Trophoblast cell (in vitro differentiated cells and primary cell): ENCODE measurements around the gene CPED1.

Source experiments
- DNase-seq, 2 donors: peaks; one replicate each; pipeline ENCODE4 v3.0.0-alpha.2; 2016
- H2AFZ ChIP-seq: 2 replicates; pipeline ENCODE4 v1.6.1; 2013; ENCODE audit warnings: low read length, moderate library complexity, mild to moderate bottlenecking; ENCODE audit not compliant: insufficient read depth, poor library complexity
- H2AK5ac ChIP-seq: 2 replicates; pipeline ENCODE4 v1.6.1; 2013; ENCODE audit warnings: mild to moderate bottlenecking, low read length
- H2BK120ac ChIP-seq: 2 replicates; pipeline ENCODE4 v1.6.1; 2013; ENCODE audit warnings: low read length, mild to moderate bottlenecking, moderate library complexity; ENCODE audit not compliant: insufficient read depth, poor library complexity
- H2BK12ac ChIP-seq: 2 replicates; pipeline ENCODE4 v1.6.1; 2013; ENCODE audit warnings: mild to moderate bottlenecking, low read length, moderate library complexity
- H2BK5ac ChIP-seq: 2 replicates; pipeline ENCODE4 v1.6.1; 2013; ENCODE audit warnings: low read length, low read depth, moderate library complexity, mild to moderate bottlenecking; ENCODE audit not compliant: poor library complexity
- H3K14ac ChIP-seq: 2 replicates; pipeline ENCODE4 v1.6.1; 2013; ENCODE audit warnings: mild to moderate bottlenecking, low read length
- H3K18ac ChIP-seq: 2 replicates; pipeline ENCODE4 v1.6.1; 2013; ENCODE audit warnings: mild to moderate bottlenecking, low read length
- H3K23ac ChIP-seq: 2 replicates; pipeline ENCODE4 v1.6.1; 2013; ENCODE audit warnings: low read length
- H3K27ac ChIP-seq: 2 replicates; pipeline ENCODE4 v1.5.1; 2013; ENCODE audit warnings: low read depth, mild to moderate bottlenecking, inconsistent platforms, low read length, moderate library complexity
- H3K27me3 ChIP-seq: 2 replicates; pipeline ENCODE4 v1.6.1; 2013; ENCODE audit warnings: inconsistent platforms, mild to moderate bottlenecking, low read length, moderate library complexity; ENCODE audit not compliant: insufficient read depth
- H3K36me3 ChIP-seq, 2 experiments: 1 replicate in 1 of 2; 2 replicates in 1 of 2; pipeline ENCODE4 v1.6.1; 2013; ENCODE audit warnings: low read length in 2 of 2, mild to moderate bottlenecking in 2 of 2, moderate library complexity in 1 of 2; ENCODE audit not compliant: insufficient read depth in 2 of 2, control insufficient read depth in 1 of 2
- H3K4ac ChIP-seq: 2 replicates; pipeline ENCODE4 v1.6.1; 2013; ENCODE audit warnings: low read depth, mild to moderate bottlenecking, low read length, moderate library complexity
- H3K4me1 ChIP-seq, 2 experiments: 1 replicate in 1 of 2; 2 replicates in 1 of 2; pipeline ENCODE4 v1.6.1; 2013; ENCODE audit warnings: low read length in 2 of 2, mild to moderate bottlenecking in 2 of 2, moderate library complexity in 1 of 2; ENCODE audit not compliant: insufficient read depth in 2 of 2, control insufficient read depth in 1 of 2
- H3K4me2 ChIP-seq: 2 replicates; pipeline ENCODE4 v1.6.1; 2013; ENCODE audit warnings: inconsistent platforms, mild to moderate bottlenecking, low read length, moderate library complexity
- H3K4me3 ChIP-seq: 2 replicates; pipeline ENCODE4 v1.5.1; 2013; ENCODE audit warnings: mild to moderate bottlenecking, low read depth, low read length, inconsistent platforms
- H3K79me1 ChIP-seq: one replicate; pipeline ENCODE4 v1.6.1; 2013; ENCODE audit warnings: low read length
- H3K79me2 ChIP-seq: 2 replicates; pipeline ENCODE4 v1.6.1; 2013; ENCODE audit warnings: low read length, mild to moderate bottlenecking; ENCODE audit not compliant: control insufficient read depth, insufficient read depth, poor library complexity
- H3K9ac ChIP-seq: 2 replicates; pipeline ENCODE4 v1.6.1; 2013; ENCODE audit warnings: mild to moderate bottlenecking, low read length
- H3K9me3 ChIP-seq: 2 replicates; pipeline ENCODE4 v1.6.1; 2013; ENCODE audit warnings: low read depth, mild to moderate bottlenecking, control low read depth, inconsistent platforms, low read length; ENCODE audit not compliant: insufficient read depth
- H4K12ac ChIP-seq: 2 replicates; pipeline ENCODE4 v1.6.1; 2013; ENCODE audit warnings: low read depth, mild to moderate bottlenecking, low read length, moderate library complexity
- H4K8ac ChIP-seq: 2 replicates; pipeline ENCODE4 v1.6.1; 2013; ENCODE audit warnings: low read depth, mild to moderate bottlenecking, low read length, moderate library complexity
- H4K91ac ChIP-seq: one replicate; pipeline ENCODE4 v1.6.1; 2013; ENCODE audit warnings: low read depth, mild to moderate bottlenecking, low read length, moderate library complexity
- WGBS: extraction: QIAGEN DNeasy Blood & Tissue Kit; methylation state at CpG from one replicate; pipeline ENCODE4 v1.1.7; 2013; ENCODE audit warnings: missing lambda C conversion rate; ENCODE audit not compliant: insufficient read length, insufficient coverage; ENCODE audit errors: extremely low coverage; 5-methylcytosine and 5-hydroxymethylcytosine counted together

Gene CPED1

DNA sequence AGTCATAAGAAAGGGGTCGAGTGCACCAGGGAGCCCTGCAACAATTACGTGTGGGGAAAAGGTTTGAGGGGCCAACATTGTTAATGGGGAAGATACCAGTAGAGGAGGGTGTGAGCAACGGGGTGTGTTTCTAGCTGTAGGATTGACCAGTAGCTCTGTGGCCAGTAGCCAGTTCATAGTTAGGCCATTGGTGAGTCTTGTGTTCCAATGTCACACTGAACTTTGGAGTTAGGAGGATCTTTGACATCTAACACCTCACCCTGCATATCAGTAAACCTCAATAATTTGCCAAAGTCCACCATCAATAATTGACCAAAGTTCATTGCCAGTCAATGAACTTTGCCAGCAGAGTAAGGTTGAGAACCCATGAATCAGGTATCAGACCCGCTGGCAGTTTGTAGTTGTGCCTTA, 168.8 kb downstream of the CPED1 start:
- no peaks in the 10 kb centered on the region for H3K27me3 ChIP-seq
- H3K14ac ChIP-seq: no peak overlapping the region
- WGBS: no CpG with 5 or more reads among the region's 4 CpGs
- H3K79me1 ChIP-seq: no peaks in the 10 kb centered on the region
- no peak overlapping the region for H3K4me3 ChIP-seq
- H3K4me1 ChIP-seq: no peaks in the 10 kb centered on the region
- H3K4me2 ChIP-seq: no peak overlapping the region
- no peaks in the 10 kb centered on the region for H3K79me2 ChIP-seq
- H3K4ac ChIP-seq: no peak overlapping the region
- H3K9me3 ChIP-seq: no peaks in the 10 kb centered on the region
- no peak overlapping the region for H2BK5ac ChIP-seq
- H4K91ac ChIP-seq: no peak overlapping the region
- no peak overlapping the region for H3K23ac ChIP-seq
- H3K18ac ChIP-seq: no peak overlapping the region
- no peak overlapping the region for H2AK5ac ChIP-seq
- H3K36me3 ChIP-seq: no peaks in the 10 kb centered on the region
- H2AFZ ChIP-seq: no peak overlapping the region
- no peak overlapping the region for H4K8ac ChIP-seq
- no peak for DNase-seq
- H2BK120ac ChIP-seq: no peak overlapping the region
- H3K9ac ChIP-seq: no peak overlapping the region
- H3K27ac ChIP-seq: no peak overlapping the region
- no peak overlapping the region for H2BK12ac ChIP-seq
- H4K12ac ChIP-seq: no peak overlapping the region

DNA sequence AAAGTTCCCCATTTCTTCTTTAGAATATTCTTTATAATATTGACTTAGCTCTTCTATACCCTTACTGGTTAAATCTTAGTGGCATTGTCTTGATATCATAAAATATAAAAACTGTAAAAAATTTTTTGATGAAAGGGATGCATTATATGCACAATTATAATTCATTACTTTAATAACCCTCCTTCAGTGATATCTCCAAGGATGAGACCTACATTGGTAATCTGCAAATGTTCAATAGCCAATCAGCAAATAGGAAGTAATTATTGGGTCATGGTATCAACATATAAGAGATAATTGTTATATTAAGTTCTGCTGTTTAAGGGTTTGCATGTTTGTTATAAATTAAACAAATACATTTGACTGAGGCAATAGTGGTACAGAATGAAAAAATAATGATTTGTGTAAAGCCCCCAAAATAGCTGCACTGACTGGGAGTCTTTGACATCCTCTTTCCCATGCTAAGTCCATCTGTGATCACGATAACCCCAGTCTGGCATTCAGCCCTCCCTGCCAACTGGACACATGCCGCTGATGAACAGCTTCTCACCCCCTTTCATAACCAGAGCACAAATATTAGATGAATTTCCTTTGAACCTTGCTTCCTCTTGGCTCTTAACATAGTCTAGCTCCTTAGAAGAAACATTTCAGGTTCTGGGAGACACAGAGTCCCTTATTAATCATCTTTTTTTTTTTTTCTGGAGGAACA, 169.5 kb downstream of the CPED1 start:
- Histone ChIP-seq H3K27ac (no peak overlapping the region), H2AFZ (no peak overlapping the region), H3K14ac (no peak overlapping the region), H3K36me3 (no peaks in the 10 kb centered on the region), H2BK12ac (no peak overlapping the region), H3K27me3 (no peaks in the 10 kb centered on the region), H3K18ac (no peak overlapping the region), H3K23ac (no peak overlapping the region), H3K4ac (no peak overlapping the region), H4K91ac (no peak overlapping the region), H4K8ac (no peak overlapping the region), H3K9me3 (no peaks in the 10 kb centered on the region), H3K9ac (no peak overlapping the region), H3K4me2 (no peak overlapping the region), H3K79me2 (no peaks in the 10 kb centered on the region), H2AK5ac (no peak overlapping the region), H3K79me1 (no peaks in the 10 kb centered on the region), H3K4me3 (no peak overlapping the region), H2BK120ac (no peak overlapping the region), H2BK5ac (no peak overlapping the region), H4K12ac (no peak overlapping the region), H3K4me1 (no peaks in the 10 kb centered on the region)
- no CpG with 5 or more reads among the region's 2 CpGs for WGBS
- DNase-seq: no peak

DNA sequence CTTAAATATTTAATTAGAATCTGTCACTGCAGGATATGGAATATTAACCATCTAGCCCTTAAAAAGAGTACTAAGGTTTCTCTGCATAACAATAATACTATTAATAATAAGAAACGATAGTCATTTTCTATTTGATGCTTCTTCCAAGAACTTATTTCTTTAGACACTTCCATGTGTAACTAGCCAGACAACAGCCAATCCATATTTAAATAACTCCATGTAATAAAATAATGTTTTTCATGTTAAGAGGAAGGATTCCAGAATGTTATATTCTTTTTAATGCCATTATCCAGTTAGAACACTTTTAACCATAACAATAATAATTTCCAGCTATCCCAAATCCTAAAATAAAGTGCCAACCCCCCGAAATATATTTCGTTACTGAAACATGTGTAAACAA, 170.2 kb downstream of the CPED1 start:
- no peak overlapping the region for H3K23ac ChIP-seq
- no peak overlapping the region for H2BK12ac ChIP-seq
- H2AK5ac ChIP-seq: no peak overlapping the region
- H3K27ac ChIP-seq: no peak overlapping the region
- H3K79me1 ChIP-seq: no peaks in the 10 kb centered on the region
- no peak overlapping the region for H4K12ac ChIP-seq
- H2BK5ac ChIP-seq: no peak overlapping the region
- no peaks in the 10 kb centered on the region for H3K36me3 ChIP-seq
- H3K27me3 ChIP-seq: no peaks in the 10 kb centered on the region
- H3K79me2 ChIP-seq: no peaks in the 10 kb centered on the region
- H3K9ac ChIP-seq: no peak overlapping the region
- no peaks in the 10 kb centered on the region for H3K9me3 ChIP-seq
- no peak overlapping the region for H3K4me3 ChIP-seq
- H2BK120ac ChIP-seq: no peak overlapping the region
- H3K4me1 ChIP-seq: no peaks in the 10 kb centered on the region
- no peak overlapping the region for H3K4me2 ChIP-seq
- no peak overlapping the region for H3K4ac ChIP-seq
- H4K8ac ChIP-seq: no peak overlapping the region
- no peak for DNase-seq
- no peak overlapping the region for H2AFZ ChIP-seq
- H3K14ac ChIP-seq: no peak overlapping the region
- no peak overlapping the region for H3K18ac ChIP-seq
- H4K91ac ChIP-seq: no peak overlapping the region
- no CpG with 5 or more reads among the region's 3 CpGs for WGBS

DNA sequence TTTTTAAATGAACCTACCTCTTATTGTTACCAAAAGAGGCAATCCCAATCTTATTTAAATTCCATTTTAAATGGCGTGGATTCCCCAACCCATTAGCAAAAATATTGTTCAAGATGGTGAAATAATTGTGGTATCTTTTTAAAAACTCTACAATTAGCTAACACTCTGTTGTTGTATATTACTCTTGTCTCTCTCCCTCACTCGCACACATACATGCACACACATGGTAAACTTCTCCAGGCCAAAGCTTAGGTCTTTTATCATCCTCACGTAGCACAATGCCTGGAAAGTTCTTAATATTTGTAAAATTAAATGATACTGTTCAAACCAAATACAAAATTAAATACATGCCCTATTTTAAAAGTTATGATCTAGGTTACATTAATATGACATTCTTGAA, 171.0 kb downstream of the CPED1 start:
- no peak for DNase-seq
- H3K4ac ChIP-seq: no peak overlapping the region
- no peaks in the 10 kb centered on the region for H3K79me2 ChIP-seq
- no peak overlapping the region for H4K12ac ChIP-seq
- H3K4me1 ChIP-seq: no peaks in the 10 kb centered on the region
- WGBS: no CpG with 5 or more reads among the region's 3 CpGs
- no peak overlapping the region for H3K27ac ChIP-seq
- H3K27me3 ChIP-seq: no peaks in the 10 kb centered on the region
- H3K79me1 ChIP-seq: no peaks in the 10 kb centered on the region
- no peak overlapping the region for H3K9ac ChIP-seq
- H3K18ac ChIP-seq: no peak overlapping the region
- H2BK5ac ChIP-seq: no peak overlapping the region
- H4K91ac ChIP-seq: no peak overlapping the region
- no peaks in the 10 kb centered on the region for H3K9me3 ChIP-seq
- no peak overlapping the region for H2AFZ ChIP-seq
- no peak overlapping the region for H3K4me2 ChIP-seq
- no peak overlapping the region for H2AK5ac ChIP-seq
- no peaks in the 10 kb centered on the region for H3K36me3 ChIP-seq
- H2BK12ac ChIP-seq: no peak overlapping the region
- no peak overlapping the region for H2BK120ac ChIP-seq
- no peak overlapping the region for H3K14ac ChIP-seq
- H4K8ac ChIP-seq: no peak overlapping the region
- no peak overlapping the region for H3K23ac ChIP-seq
- H3K4me3 ChIP-seq: no peak overlapping the region
